Endothelial cell of umbilical vein (primary cell): Measurements from ENCODE around the gene PGBD5.

ENCODE experiments used
- EZH2 ChIP-seq: IDR thresholded peaks from 2 replicates; pipeline ENCODE4 v1.6.1; 2012; ENCODE audit warnings: borderline replicate concordance, low read depth, mild to moderate bottlenecking, moderate library complexity, low read length, inconsistent platforms; ENCODE audit not compliant: severe bottlenecking
- MYC ChIP-seq: IDR thresholded peaks from one replicate; pipeline ENCODE4 v1.6.1; 2011; ENCODE audit warnings: mild to moderate bottlenecking, low read depth, low read length
- POLR2A ChIP-seq: IDR thresholded peaks from 2 replicates; pipeline ENCODE4 v1.6.1; 2012; ENCODE audit warnings: low read depth, mild to moderate bottlenecking, control low read depth, low read length
- POLR2AphosphoS5 ChIP-seq: IDR thresholded peaks from 2 replicates; pipeline ENCODE4 v1.6.1; 2012; ENCODE audit warnings: low read depth, mild to moderate bottlenecking, control low read depth, low read length, moderate library complexity; ENCODE audit not compliant: insufficient read depth
- TF ChIP-seq, protein P1 (sequence below), 2 donors: IDR thresholded peaks; 1 replicate in 1 of 2; 2 replicates in 1 of 2; pipeline ENCODE4 v1.5.1; 2011; ENCODE audit warnings: low read length in 2 of 2, mild to moderate bottlenecking in 2 of 2, moderate library complexity in 2 of 2, control low read depth in 1 of 2, inconsistent platforms in 1 of 2, low read depth in 1 of 2; ENCODE audit not compliant: insufficient read depth in 1 of 2; ENCODE audit errors: extremely low read depth in 1 of 2

GRCh38 chr1:230424391-230425251, 1.5 kb downstream of the PGBD5 start:
- TF ChIP-seq MYC (no peak), POLR2A (no peak), EZH2 (no peak), POLR2AphosphoS5 (no peak)
- TF ChIP-seq, protein P1, sequence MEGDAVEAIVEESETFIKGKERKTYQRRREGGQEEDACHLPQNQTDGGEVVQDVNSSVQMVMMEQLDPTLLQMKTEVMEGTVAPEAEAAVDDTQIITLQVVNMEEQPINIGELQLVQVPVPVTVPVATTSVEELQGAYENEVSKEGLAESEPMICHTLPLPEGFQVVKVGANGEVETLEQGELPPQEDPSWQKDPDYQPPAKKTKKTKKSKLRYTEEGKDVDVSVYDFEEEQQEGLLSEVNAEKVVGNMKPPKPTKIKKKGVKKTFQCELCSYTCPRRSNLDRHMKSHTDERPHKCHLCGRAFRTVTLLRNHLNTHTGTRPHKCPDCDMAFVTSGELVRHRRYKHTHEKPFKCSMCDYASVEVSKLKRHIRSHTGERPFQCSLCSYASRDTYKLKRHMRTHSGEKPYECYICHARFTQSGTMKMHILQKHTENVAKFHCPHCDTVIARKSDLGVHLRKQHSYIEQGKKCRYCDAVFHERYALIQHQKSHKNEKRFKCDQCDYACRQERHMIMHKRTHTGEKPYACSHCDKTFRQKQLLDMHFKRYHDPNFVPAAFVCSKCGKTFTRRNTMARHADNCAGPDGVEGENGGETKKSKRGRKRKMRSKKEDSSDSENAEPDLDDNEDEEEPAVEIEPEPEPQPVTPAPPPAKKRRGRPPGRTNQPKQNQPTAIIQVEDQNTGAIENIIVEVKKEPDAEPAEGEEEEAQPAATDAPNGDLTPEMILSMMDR (IDR thresholded peaks at IDR 0.05; ENCODE audit: extremely low read depth in 1 of 2, insufficient read depth in 1 of 2, low read depth in 1 of 2, low read length in 2 of 2): no peak
